BJ (cell line): Measurements from ENCODE around the gene TXNRD1. TPM values are rescaled to one million over a fixed set of nuclear protein-coding genes. Genes with fewer than 3 reads are reported as not detected.

ENCODE experiments used
- CTCF ChIA-PET: fragments of 350-600 bp; formaldehyde crosslinking; extraction: SDS; loops from one replicate; lab custom pipeline; 2021; ENCODE audit warnings: antibody characterized with exemption, inconsistent platforms; lab: Yijun Ruan, JAX
- POLR2A ChIA-PET: fragments of 300-600 bp; sonication (Branson Sonifier 250); formaldehyde crosslinking; extraction: SDS; loops from one replicate; lab custom pipeline; 2021; ENCODE audit warnings: antibody characterized with exemption; lab: Charles Lee
- DNase-seq: peaks from one replicate; pipeline ENCODE4 v3.0.0-alpha.2; 2011; ENCODE audit warnings: low read depth
- H3K27me3 ChIP-seq: 2 replicates; pipeline ENCODE4 v1.6.0; 2011; ENCODE audit warnings: low read length; ENCODE audit not compliant: control insufficient read depth, insufficient read depth
- H3K36me3 ChIP-seq: 2 replicates; pipeline ENCODE4 v1.5.1; 2011; ENCODE audit warnings: low read length; ENCODE audit not compliant: control insufficient read depth, insufficient read depth
- H3K4me3 ChIP-seq: 2 replicates; pipeline ENCODE4 v1.5.1; 2011; ENCODE audit warnings: low read depth, mild to moderate bottlenecking, control low read depth, low read length
- polyA plus RNA-seq: library from polyadenylated mRNA; depleted of rRNA; stranded (reverse); fragments of >200 nt; gene quantifications from 2 replicates; pipeline ENCODE4 v1.2.3, GENCODE V29; 2011
- TF ChIP-seq, protein P1 (sequence below): IDR thresholded peaks from 2 replicates; pipeline ENCODE4 v1.5.1; 2011; ENCODE audit warnings: low read depth, mild to moderate bottlenecking, control low read depth, inconsistent platforms, low read length, moderate library complexity; ENCODE audit not compliant: insufficient read depth

TXNRD1 gene
- polyA plus RNA-seq, 1 experiment, result 1,028 TPM

DNA sequence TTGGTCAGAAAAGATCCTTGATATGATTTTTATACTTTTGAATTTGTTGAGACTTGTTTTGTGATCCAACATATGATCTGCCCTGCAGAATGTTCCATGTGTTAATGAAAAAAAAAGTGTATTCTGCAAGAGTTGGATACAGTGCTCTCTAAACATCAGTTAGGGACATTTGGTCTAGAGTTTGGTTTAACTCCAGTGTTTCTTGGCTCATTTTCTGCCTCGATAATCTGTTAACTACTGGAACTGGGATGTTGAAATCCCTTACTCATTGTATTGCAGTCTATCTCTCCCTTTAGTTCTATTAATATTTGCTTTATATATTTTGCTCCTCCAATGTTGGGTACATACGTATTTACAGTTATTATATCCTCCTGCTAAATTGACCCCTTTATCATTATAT is 18.3 kb upstream of the TXNRD1 start:
- DNase-seq, result no peak
- Histone ChIP-seq H3K36me3 (no peaks in the 10 kb centered on the region), H3K27me3 (no peaks in the 10 kb centered on the region), H3K4me3 (no peak overlapping the region)
- CTCF ChIA-PET, result no interaction called here
- TF ChIP-seq, protein P1, sequence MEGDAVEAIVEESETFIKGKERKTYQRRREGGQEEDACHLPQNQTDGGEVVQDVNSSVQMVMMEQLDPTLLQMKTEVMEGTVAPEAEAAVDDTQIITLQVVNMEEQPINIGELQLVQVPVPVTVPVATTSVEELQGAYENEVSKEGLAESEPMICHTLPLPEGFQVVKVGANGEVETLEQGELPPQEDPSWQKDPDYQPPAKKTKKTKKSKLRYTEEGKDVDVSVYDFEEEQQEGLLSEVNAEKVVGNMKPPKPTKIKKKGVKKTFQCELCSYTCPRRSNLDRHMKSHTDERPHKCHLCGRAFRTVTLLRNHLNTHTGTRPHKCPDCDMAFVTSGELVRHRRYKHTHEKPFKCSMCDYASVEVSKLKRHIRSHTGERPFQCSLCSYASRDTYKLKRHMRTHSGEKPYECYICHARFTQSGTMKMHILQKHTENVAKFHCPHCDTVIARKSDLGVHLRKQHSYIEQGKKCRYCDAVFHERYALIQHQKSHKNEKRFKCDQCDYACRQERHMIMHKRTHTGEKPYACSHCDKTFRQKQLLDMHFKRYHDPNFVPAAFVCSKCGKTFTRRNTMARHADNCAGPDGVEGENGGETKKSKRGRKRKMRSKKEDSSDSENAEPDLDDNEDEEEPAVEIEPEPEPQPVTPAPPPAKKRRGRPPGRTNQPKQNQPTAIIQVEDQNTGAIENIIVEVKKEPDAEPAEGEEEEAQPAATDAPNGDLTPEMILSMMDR, result no peak
- POLR2A ChIA-PET, result no interaction called here

GRCh38 chr12:104199964-104200363 is 15.6 kb upstream of the TXNRD1 start:
- no peak for DNase-seq
- H3K36me3 ChIP-seq, result no peaks in the 10 kb centered on the region
- POLR2A ChIA-PET, result interaction anchor here (0.6 to 0.7 kb wide), 2 partner anchors 854 to 876 kb away, joined by 3 to 9 read pairs; no protein-coding TSS in a partner anchor
- no peak overlapping the region for H3K4me3 ChIP-seq
- TF ChIP-seq, protein P1, result no peak
- H3K27me3 ChIP-seq, result no peaks in the 10 kb centered on the region
- CTCF ChIA-PET, result interaction anchor here (0.8 to 1.7 kb wide), 11 partner anchors 21 to 842 kb away, joined by 3 to 7 read pairs (median 3); partner anchors contain the start of gene EID3

DNA sequence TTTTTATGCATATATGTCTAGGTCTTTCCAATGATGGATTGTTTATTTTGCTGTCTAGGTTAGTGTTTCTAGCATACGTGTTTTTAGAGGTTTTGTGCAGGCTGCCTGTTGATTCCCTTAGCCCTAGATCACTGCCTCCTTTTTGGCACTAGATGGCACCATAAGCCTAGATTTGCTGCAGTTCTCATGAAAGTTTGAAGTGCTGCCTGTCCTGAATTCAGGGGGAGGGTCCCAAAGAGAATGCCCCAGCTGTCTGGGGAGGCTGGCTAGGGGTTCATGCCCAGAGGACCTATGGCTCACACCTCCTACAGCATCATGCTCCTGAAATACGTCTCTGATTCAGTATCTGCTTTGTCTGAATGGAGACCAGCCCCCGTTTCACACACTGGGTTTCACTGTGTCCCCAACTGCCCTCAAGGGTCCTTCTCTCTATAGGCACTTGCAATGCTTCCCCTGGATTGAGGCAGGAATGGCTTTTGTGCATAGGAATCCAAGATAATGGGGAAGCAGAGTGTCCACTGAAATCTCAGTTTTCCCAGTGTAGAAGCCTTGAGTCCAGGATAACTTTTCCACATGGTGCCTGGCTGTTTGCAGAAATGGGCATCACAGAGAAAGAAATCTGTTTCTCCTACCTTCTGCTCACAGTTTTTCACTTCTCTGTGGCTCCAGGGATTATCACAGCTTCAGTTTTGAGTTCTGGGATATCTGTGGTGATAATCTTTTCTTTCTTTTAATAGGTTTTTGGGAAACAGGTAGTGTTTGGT is 14.2 kb upstream of the TXNRD1 start:
- H3K4me3 ChIP-seq, result no peak overlapping the region
- TF ChIP-seq, protein P1, result peak; percentile 85
- POLR2A ChIA-PET, result no interaction called here
- CTCF ChIA-PET, result interaction anchor here (0.6 to 2.5 kb wide), 15 partner anchors 9 to 955 kb away, joined by 3 to 10 read pairs (median 3); partner anchors contain the start of gene EID3
- H3K27me3 ChIP-seq, result no peaks in the 10 kb centered on the region
- DNase-seq, result no peak
- no peaks in the 10 kb centered on the region for H3K36me3 ChIP-seq

DNA sequence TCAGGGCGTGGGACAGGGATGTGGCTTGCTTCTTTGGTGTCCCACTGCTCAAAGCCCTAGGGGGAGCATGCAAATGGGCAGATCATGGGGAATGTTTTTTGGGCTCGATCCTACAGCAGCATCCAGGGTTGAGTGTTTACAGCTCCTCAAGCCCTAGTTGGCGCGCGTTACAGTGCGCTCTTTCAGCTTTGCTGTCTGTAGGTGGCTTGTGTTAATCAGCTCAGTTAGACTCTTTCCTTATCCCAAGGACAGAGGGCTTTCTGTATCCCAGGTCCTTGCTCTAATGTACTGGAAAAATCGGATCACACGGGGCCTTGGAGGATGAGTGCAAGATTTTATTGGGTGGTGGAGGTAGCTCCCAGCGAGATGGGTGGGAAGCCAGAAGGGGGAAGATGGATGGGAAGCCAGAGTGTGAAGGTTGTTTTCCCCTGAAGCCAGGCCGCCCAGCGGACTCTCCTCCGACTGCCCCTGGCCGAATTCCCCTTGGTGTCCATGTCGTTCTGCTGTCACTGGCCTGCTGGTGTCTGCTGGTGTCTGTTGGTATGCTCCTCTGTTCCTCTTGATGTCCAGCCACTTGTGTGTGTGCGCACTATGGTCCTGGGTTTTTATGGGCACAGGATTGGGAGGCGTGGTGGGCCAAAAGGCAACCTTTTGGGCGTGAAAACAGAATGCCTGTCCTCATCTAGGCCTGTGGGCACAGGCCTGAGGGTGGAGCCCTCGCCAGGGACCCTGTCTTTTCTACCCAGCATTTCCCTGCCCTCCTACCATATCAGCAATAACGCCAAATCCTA is 10.7 kb upstream of the TXNRD1 start:
- CTCF ChIA-PET, result interaction anchor here (0.6 to 1.7 kb wide), 4 partner anchors 18 to 177 kb away, joined by 3 to 4 read pairs (median 3); no protein-coding TSS in a partner anchor
- POLR2A ChIA-PET, result no interaction called here
- DNase-seq, result no peak

More for the DNA sequence above, 10.7 kb upstream of the TXNRD1 start:
- no peaks in the 10 kb centered on the region for H3K27me3 ChIP-seq
- no peaks in the 10 kb centered on the region for H3K36me3 ChIP-seq
- TF ChIP-seq, protein P1, result no peak
- no peak overlapping the region for H3K4me3 ChIP-seq
